CD4-positive, alpha-beta T cell treated with Interleukin-17A for 1 hour (primary cell): Measurements from ENCODE around the gene EVC.

Source experiments
- DNase-seq: peaks from one replicate; pipeline ENCODE4 v3.0.0-alpha.2; 2020

Gene EVC

GRCh38 chr4:5758741-5759140, 47.7 kb downstream of the EVC start:
- DNase-seq = no peak

GRCh38 chr4:5759236-5760075, 48.5 kb downstream of the EVC start:
- no peak for DNase-seq

GRCh38 chr4:5760246-5760645, 49.2 kb downstream of the EVC start:
- no peak for DNase-seq

GRCh38 chr4:5760936-5761480, 50.0 kb downstream of the EVC start:
- no peak for DNase-seq

GRCh38 chr4:5770051-5770450, 59.0 kb downstream of the EVC start:
- DNase-seq = no peak

GRCh38 chr4:5772528-5773270, 61.7 kb downstream of the EVC start:
- no peak for DNase-seq

GRCh38 chr4:5773271-5773555, 62.2 kb downstream of the EVC start:
- DNase-seq = no peak

GRCh38 chr4:5774416-5775036, 63.5 kb downstream of the EVC start:
- no peak for DNase-seq

- DNase-seq = no peak
These were observed 65.5 kb downstream of the EVC start for GRCh38 chr4:5776510-5776909.

GRCh38 chr4:5780831-5781480, 70.0 kb downstream of the EVC start:
- no peak for DNase-seq

- no peak for DNase-seq
These were observed 70.7 kb downstream of the EVC start for GRCh38 chr4:5781691-5782090.

GRCh38 chr4:5782829-5783476, 72.0 kb downstream of the EVC start:
- no peak for DNase-seq

GRCh38 chr4:5783486-5783885, 72.5 kb downstream of the EVC start:
- no peak for DNase-seq

GRCh38 chr4:5784021-5784420, 73.0 kb downstream of the EVC start:
- no peak for DNase-seq

GRCh38 chr4:5784960-5785611, 74.1 kb downstream of the EVC start:
- DNase-seq = no peak

- no peak for DNase-seq
These were observed 75.0 kb downstream of the EVC start for GRCh38 chr4:5785806-5786680.

- DNase-seq = no peak
These were observed 76.3 kb downstream of the EVC start for GRCh38 chr4:5787311-5787710.

- DNase-seq = no peak
These were observed 77.1 kb downstream of the EVC start for GRCh38 chr4:5788144-5788543.

GRCh38 chr4:5789141-5789540, 78.1 kb downstream of the EVC start:
- DNase-seq = no peak

- no peak for DNase-seq
These were observed 79.5 kb downstream of the EVC start for GRCh38 chr4:5790546-5790857.

GRCh38 chr4:5791654-5792053, 80.7 kb downstream of the EVC start:
- no peak for DNase-seq
